ENCODE results near the gene P2RY11. TPM values are rescaled to one million over a fixed set of nuclear protein-coding genes. Genes with fewer than 3 reads are reported as not detected.

P2RY11 gene
- total RNA-seq, 1 experiment from 2014 or later: 43.8 TPM

GRCh38 chr19:10104665-10105508 lies 6.6 kb upstream of the P2RY11 start:
- POLR2A ChIA-PET: interaction anchor here (1.4 kb wide), 1 partner anchor 9 kb away, joined by 5 read pairs; no protein-coding TSS in a partner anchor
- H3K36me3 ChIP-seq (ENCODE audit: control insufficient read depth in 1 of 2, insufficient read depth in 2 of 2, low read length in 2 of 2): peaks cover 21 to 25% of the 10 kb centered on the region in 2 experiments
- no TSS peak for BruUV-seq (replicated peaks)
- peaks cover 38% of the 10 kb centered on the region for H3K79me2 ChIP-seq (ENCODE audit: insufficient read depth, low read length)
- RAD21 ChIA-PET (ENCODE audit: low non-redundant PET in 1 of 2, low total read pairs in 2 of 2, uncharacterized antibody in 2 of 2, unreplicated experiment in 2 of 2): no interaction called here
- H3K9me2 ChIP-seq (ENCODE audit: insufficient read depth): no peaks in the 10 kb centered on the region
- DNase-seq (ENCODE audit: low read depth, low spot score) (no peak), ATAC-seq (no peak)
- intact Hi-C loops (cut with micrococcal nuclease): no loop called here
- TF ChIP-seq RAD21 (IDR thresholded peaks at IDR 0.05; ENCODE audit: low read depth): no peak
- no peak for TF ChIP-seq ATF3 (IDR thresholded peaks at IDR 0.05)
- no peak for TF ChIP-seq ELF1 (IDR thresholded peaks at IDR 0.05; ENCODE audit: borderline replicate concordance, low read depth)
- no peak for TF ChIP-seq POLR2AphosphoS5 (IDR thresholded peaks at IDR 0.05; ENCODE audit: low read depth, low read length)
- TF ChIP-seq EGR1 (IDR thresholded peaks at IDR 0.05; ENCODE audit: low read depth): no peak
- no peak for TF ChIP-seq EZH2phosphoT487 (IDR thresholded peaks at IDR 0.05; ENCODE audit: borderline replicate concordance)
- TF ChIP-seq EZH2 (IDR thresholded peaks at IDR 0.05): no peak
- no peak for TF ChIP-seq POLR2A (IDR thresholded peaks at IDR 0.05; ENCODE audit: borderline replicate concordance, extremely low read depth, insufficient read depth, insufficient read length)
- TF ChIP-seq CEBPB (IDR thresholded peaks at IDR 0.05; ENCODE audit: low read depth): no peak
- TF ChIP-seq TCF7L2 (IDR thresholded peaks at IDR 0.05; ENCODE audit: borderline replicate concordance, extremely low read depth, insufficient read depth, insufficient read length): no peak
- TF ChIP-seq CBX3 (IDR thresholded peaks at IDR 0.05; ENCODE audit: low read depth): no peak
- no peak for TF ChIP-seq REST (IDR thresholded peaks at IDR 0.05; ENCODE audit: low read depth)
- TF ChIP-seq SP1 (IDR thresholded peaks at IDR 0.05; ENCODE audit: low read depth): no peak
- TF ChIP-seq JUND (IDR thresholded peaks at IDR 0.05): no peak
- TF ChIP-seq SRF (IDR thresholded peaks at IDR 0.05; ENCODE audit: low read depth): no peak
- no peak for TF ChIP-seq ZBTB33 (IDR thresholded peaks at IDR 0.05; ENCODE audit: extremely low read depth, insufficient replicate concordance, low read length)
- CTCF ChIA-PET: no interaction called here
- no peak overlapping the region for H3K4me3 ChIP-seq (replicated peaks in 1 of 2; ENCODE audit: low read depth in 1 of 2, low read length in 2 of 2)
- H3K27me3 ChIP-seq (ENCODE audit: insufficient read depth, low read length): no peaks in the 10 kb centered on the region
- peak overlapping the region; percentile 41 for H2AFZ ChIP-seq (ENCODE audit: low read depth, low read length, poor library complexity, severe bottlenecking)
- no peaks in the 10 kb centered on the region for H4K20me1 ChIP-seq (ENCODE audit: insufficient read depth)
- no peak overlapping the region for H3K9ac ChIP-seq (ENCODE audit: low read length)
- H3K27ac ChIP-seq (ENCODE audit: low read depth, low read length): no peak overlapping the region
- H3K4me2 ChIP-seq (ENCODE audit: low read length): no peak overlapping the region
- H3K4me1 ChIP-seq (ENCODE audit: control insufficient read depth in 1 of 2, insufficient read depth in 2 of 2, low read length in 2 of 2): peaks cover 12 to 23% of the 10 kb centered on the region in 2 experiments
- H3K9me3 ChIP-seq (ENCODE audit: control insufficient read depth in 1 of 2, insufficient read depth in 1 of 2, low read depth in 1 of 2, low read length in 2 of 2): no peaks in the 10 kb centered on the region
